ENCODE data around the gene SRSF5. TPM values are rescaled to one million over a fixed set of nuclear protein-coding genes. Genes with fewer than 3 reads are reported as not detected.

Gene SRSF5
- total and polyA plus RNA-seq, 2 of the 13 experiments (the other 11 are each of a cell fraction or from before 2014, with no cell fraction given): 189 to 277 TPM

DNA sequence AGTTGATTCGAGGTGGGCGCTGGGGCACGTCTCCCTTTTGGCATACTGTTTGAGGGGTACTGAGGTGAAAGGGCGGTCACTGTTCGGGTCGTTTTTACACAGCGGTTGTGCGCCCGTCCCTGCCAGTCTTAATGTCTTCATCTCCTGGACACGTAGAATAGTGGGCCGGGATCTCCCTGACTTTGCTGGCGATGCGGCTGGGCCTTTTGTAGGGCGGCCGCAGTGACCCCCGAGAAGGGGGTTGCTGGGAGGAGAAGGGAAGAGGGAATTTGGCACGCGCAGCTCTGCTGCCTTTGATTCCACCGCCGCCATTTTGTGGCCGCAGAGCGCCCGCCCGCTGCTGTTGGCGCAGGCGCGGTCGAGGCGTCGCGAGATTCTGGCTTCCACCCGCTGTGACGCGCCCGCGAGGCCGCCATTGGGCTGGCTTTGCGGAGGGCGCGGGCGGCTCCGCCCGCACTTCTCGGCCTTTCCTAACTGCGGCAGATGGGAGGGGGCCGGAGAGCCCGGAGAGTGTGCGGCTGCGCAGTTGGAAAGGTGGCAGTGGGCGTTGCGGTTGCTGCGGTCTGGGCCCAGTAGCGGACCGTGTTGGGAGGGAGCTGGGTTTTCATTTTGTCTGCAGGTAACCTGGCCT lies 542 bp downstream of the SRSF5 start (continued):
- TF ChIP-seq, protein P1, sequence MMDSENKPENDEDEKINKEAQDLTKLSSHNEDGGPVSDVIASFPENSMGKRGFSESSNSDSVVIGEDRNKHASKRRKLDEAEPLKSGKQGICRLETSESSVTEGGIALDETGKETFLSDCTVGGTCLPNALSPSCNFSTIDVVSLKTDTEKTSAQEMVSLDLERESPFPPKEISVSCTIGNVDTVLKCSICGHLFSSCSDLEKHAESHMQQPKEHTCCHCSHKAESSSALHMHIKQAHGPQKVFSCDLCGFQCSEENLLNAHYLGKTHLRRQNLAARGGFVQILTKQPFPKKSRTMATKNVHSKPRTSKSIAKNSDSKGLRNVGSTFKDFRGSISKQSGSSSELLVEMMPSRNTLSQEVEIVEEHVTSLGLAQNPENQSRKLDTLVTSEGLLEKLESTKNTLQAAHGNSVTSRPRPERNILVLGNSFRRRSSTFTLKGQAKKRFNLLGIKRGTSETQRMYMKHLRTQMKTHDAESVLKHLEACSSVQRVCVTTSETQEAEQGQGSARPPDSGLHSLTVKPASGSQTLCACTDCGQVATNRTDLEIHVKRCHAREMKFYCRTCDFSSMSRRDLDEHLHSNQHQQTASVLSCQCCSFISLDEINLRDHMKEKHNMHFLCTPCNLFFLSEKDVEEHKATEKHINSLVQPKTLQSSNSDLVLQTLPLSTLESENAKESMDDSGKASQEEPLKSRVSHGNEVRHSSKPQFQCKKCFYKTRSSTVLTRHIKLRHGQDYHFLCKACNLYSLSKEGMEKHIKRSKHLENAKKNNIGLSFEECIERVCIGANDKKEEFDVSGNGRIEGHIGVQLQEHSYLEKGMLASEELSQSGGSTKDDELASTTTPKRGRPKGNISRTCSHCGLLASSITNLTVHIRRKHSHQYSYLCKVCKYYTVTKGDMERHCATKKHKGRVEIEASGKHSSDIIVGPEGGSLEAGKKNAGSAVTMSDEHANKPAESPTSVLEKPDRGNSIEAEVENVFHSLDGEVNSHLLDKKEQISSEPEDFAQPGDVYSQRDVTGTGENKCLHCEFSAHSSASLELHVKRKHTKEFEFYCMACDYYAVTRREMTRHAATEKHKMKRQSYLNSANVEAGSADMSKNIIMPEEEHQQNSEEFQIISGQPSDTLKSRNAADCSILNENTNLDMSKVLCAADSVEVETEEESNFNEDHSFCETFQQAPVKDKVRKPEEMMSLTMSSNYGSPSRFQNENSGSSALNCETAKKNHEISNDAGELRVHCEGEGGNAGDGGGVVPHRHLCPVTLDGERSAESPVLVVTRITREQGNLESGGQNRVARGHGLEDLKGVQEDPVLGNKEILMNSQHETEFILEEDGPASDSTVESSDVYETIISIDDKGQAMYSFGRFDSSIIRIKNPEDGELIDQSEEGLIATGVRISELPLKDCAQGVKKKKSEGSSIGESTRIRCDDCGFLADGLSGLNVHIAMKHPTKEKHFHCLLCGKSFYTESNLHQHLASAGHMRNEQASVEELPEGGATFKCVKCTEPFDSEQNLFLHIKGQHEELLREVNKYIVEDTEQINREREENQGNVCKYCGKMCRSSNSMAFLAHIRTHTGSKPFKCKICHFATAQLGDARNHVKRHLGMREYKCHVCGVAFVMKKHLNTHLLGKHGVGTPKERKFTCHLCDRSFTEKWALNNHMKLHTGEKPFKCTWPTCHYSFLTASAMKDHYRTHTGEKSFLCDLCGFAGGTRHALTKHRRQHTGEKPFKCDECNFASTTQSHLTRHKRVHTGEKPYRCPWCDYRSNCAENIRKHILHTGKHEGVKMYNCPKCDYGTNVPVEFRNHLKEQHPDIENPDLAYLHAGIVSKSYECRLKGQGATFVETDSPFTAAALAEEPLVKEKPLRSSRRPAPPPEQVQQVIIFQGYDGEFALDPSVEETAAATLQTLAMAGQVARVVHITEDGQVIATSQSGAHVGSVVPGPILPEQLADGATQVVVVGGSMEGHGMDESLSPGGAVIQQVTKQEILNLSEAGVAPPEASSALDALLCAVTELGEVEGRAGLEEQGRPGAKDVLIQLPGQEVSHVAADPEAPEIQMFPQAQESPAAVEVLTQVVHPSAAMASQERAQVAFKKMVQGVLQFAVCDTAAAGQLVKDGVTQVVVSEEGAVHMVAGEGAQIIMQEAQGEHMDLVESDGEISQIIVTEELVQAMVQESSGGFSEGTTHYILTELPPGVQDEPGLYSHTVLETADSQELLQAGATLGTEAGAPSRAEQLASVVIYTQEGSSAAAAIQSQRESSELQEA (CRISPR knock-in tag; IDR thresholded peaks at IDR 0.05; ENCODE audit: not compliant biosample characterization): no peak
- TF ChIP-seq ATF7-NPFF (CRISPR knock-in tag; IDR thresholded peaks at IDR 0.05; ENCODE audit: low read depth): 0 out of 2 replicates have a peak, but pooled peaks have one; percentile 9
- no peak for TF ChIP-seq ZNF616 (CRISPR knock-in tag; IDR thresholded peaks at IDR 0.05; ENCODE audit: low read depth)
- TF ChIP-seq MATR3 (CRISPR knock-in tag; IDR thresholded peaks at IDR 0.05): no peak
- 0 out of 2 replicates have a peak, but pooled peaks have one; percentile 7 for TF ChIP-seq ZNF232 (CRISPR knock-in tag; IDR thresholded peaks at IDR 0.05; ENCODE audit: borderline replicate concordance)
- TF ChIP-seq, protein P2, sequence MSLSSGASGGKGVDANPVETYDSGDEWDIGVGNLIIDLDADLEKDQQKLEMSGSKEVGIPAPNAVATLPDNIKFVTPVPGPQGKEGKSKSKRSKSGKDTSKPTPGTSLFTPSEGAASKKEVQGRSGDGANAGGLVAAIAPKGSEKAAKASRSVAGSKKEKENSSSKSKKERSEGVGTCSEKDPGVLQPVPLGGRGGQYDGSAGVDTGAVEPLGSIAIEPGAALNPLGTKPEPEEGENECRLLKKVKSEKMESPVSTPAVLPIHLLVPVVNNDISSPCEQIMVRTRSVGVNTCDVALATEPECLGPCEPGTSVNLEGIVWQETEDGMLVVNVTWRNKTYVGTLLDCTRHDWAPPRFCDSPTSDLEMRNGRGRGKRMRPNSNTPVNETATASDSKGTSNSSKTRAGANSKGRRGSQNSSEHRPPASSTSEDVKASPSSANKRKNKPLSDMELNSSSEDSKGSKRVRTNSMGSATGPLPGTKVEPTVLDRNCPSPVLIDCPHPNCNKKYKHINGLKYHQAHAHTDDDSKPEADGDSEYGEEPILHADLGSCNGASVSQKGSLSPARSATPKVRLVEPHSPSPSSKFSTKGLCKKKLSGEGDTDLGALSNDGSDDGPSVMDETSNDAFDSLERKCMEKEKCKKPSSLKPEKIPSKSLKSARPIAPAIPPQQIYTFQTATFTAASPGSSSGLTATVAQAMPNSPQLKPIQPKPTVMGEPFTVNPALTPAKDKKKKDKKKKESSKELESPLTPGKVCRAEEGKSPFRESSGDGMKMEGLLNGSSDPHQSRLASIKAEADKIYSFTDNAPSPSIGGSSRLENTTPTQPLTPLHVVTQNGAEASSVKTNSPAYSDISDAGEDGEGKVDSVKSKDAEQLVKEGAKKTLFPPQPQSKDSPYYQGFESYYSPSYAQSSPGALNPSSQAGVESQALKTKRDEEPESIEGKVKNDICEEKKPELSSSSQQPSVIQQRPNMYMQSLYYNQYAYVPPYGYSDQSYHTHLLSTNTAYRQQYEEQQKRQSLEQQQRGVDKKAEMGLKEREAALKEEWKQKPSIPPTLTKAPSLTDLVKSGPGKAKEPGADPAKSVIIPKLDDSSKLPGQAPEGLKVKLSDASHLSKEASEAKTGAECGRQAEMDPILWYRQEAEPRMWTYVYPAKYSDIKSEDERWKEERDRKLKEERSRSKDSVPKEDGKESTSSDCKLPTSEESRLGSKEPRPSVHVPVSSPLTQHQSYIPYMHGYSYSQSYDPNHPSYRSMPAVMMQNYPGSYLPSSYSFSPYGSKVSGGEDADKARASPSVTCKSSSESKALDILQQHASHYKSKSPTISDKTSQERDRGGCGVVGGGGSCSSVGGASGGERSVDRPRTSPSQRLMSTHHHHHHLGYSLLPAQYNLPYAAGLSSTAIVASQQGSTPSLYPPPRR (CRISPR knock-in tag; IDR thresholded peaks at IDR 0.05; ENCODE audit: borderline replicate concordance): no peak
- peak; percentile 77 for TF ChIP-seq KDM5A (IDR thresholded peaks at IDR 0.05; ENCODE audit: borderline replicate concordance, low read length)
- TF ChIP-seq, protein P3, sequence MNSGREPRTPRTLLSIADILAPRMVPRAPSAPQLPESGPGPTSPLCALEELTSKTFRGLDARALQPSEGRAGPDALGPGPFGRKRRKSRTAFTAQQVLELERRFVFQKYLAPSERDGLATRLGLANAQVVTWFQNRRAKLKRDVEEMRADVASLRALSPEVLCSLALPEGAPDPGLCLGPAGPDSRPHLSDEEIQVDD (CRISPR knock-in tag; IDR thresholded peaks at IDR 0.05; ENCODE audit: borderline replicate concordance): peak; percentile 30
- TF ChIP-seq NFYC (CRISPR knock-in tag; IDR thresholded peaks at IDR 0.05): peak; percentile 31; the same call in 1 of the 2 replicates
- 0 out of 2 replicates have a peak, but pooled peaks have one; percentile 79 for TF ChIP-seq ZNF703 (CRISPR knock-in tag; IDR thresholded peaks at IDR 0.05; ENCODE audit: borderline replicate concordance)
- TF ChIP-seq ZNF564 (CRISPR knock-in tag; IDR thresholded peaks at IDR 0.05): 0 out of 2 replicates have a peak, but pooled peaks have one; percentile 14
- TF ChIP-seq ASH2L (IDR thresholded peaks at IDR 0.05; ENCODE audit: insufficient read length, low read depth, low read length): peak; percentile 85
- TF ChIP-seq, protein P4, sequence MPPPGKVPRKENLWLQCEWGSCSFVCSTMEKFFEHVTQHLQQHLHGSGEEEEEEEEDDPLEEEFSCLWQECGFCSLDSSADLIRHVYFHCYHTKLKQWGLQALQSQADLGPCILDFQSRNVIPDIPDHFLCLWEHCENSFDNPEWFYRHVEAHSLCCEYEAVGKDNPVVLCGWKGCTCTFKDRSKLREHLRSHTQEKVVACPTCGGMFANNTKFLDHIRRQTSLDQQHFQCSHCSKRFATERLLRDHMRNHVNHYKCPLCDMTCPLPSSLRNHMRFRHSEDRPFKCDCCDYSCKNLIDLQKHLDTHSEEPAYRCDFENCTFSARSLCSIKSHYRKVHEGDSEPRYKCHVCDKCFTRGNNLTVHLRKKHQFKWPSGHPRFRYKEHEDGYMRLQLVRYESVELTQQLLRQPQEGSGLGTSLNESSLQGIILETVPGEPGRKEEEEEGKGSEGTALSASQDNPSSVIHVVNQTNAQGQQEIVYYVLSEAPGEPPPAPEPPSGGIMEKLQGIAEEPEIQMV (CRISPR knock-in tag; IDR thresholded peaks at IDR 0.05; ENCODE audit: low read depth): peak; percentile 50

Data from HepG2 (cell line).